ENCODE data around the gene CDC37. TPM values are rescaled to one million over a fixed set of nuclear protein-coding genes. Genes with fewer than 3 reads are reported as not detected.

CDC37 gene
- total and polyA plus RNA-seq, 2 of the 4 experiments (the other 2 are of a cell fraction): 209 to 650 TPM

- Histone ChIP-seq H3K27ac (ENCODE audit: insufficient read depth, low read length) (no peak overlapping the region), H3K4ac (ENCODE audit: low read depth, low read length) (no peak overlapping the region), H3K9ac (ENCODE audit: low read depth, low read length) (no peak overlapping the region), H4K91ac (ENCODE audit: insufficient read depth, low read depth, low read length) (no peak overlapping the region), H2BK20ac (ENCODE audit: low read depth, low read length) (no peak overlapping the region), H3K36me3 (ENCODE audit: control insufficient read depth, insufficient read depth, low read length) (peaks cover 10% of the 10 kb centered on the region), H3K56ac (ENCODE audit: extremely low read depth, insufficient read depth, low read length) (no peak overlapping the region), H3K23ac (ENCODE audit: low read depth, low read length) (no peak overlapping the region), H3K27me3 (ENCODE audit: control insufficient read depth, insufficient read depth, low read length) (no peaks in the 10 kb centered on the region), H2BK120ac (ENCODE audit: low read depth, low read length) (no peak overlapping the region), H4K8ac (ENCODE audit: low read depth in 2 of 2, low read length in 2 of 2) (no peak overlapping the region), H3K79me1 (ENCODE audit: low read depth in 1 of 2, low read length in 2 of 2) (peaks cover 0 to 12% of the 10 kb centered on the region in 2 experiments; a peak in 1 of 4 replicates), H3K14ac (replicated peaks; ENCODE audit: low read depth, low read length) (no peak overlapping the region), H3K4me3 (ENCODE audit: insufficient read depth, low read depth, low read length) (no peak overlapping the region), H2AK5ac (ENCODE audit: low read depth, low read length) (no peak overlapping the region), H3K9me3 (ENCODE audit: control insufficient read depth, insufficient read depth, low read length) (no peaks in the 10 kb centered on the region), H2AK9ac (replicated peaks; ENCODE audit: low read depth, low read length, poor library complexity) (no peak overlapping the region), H3K9me1 (ENCODE audit: insufficient read depth, low read length) (peaks cover 5% of the 10 kb centered on the region; the same call in 1 of the 2 replicates), H4K5ac (ENCODE audit: low read depth, low read length) (no peak overlapping the region), H2AFZ (replicated peaks; ENCODE audit: low read length, poor library complexity) (no peak overlapping the region), H4K20me1 (ENCODE audit: insufficient read depth, low read length) (no peaks in the 10 kb centered on the region; the same call in 1 of the 2 replicates), H2BK5ac (ENCODE audit: low read depth, low read length, poor library complexity, severe bottlenecking) (no peak overlapping the region), H2BK15ac (ENCODE audit: low read depth, low read length) (no peak overlapping the region), H3K18ac (ENCODE audit: low read depth, low read length) (no peak overlapping the region), H3K4me2 (ENCODE audit: low read depth, low read length) (no peak overlapping the region), H3K4me1 (ENCODE audit: control insufficient read depth, insufficient read depth, low read length) (no peaks in the 10 kb centered on the region)
- in situ Hi-C loops (cut with MboI; ENCODE audit: low sequenced_read_pairs) (no loop called here), dilution Hi-C loops (cut with HindIII; ENCODE audit: low sequenced_read_pairs, unreplicated experiment) (no loop called here), intact Hi-C loops (cut with micrococcal nuclease) (no loop called here)
- ChIA-PET POLR2A (ENCODE audit: unreplicated experiment) (no interaction called here), CTCF (interaction anchor here (0.6 kb wide), 1 partner anchor 440 kb away, joined by 8 read pairs; no protein-coding TSS in a partner anchor)
- 92% methylated on average over 6 of the region's 14 CpGs; no CpG with 5 or more reads in 1 of the 2 experiments for WGBS, 2 experiments (ENCODE audit: extremely low coverage in 2 of 2, insufficient read length in 1 of 2)
- TF ChIP-seq FOS (IDR thresholded peaks at IDR 0.05; ENCODE audit: low read depth, low read length): no peak
- TF ChIP-seq RCOR1 (IDR thresholded peaks at IDR 0.05; ENCODE audit: insufficient replicate concordance, low read length): no peak
- TF ChIP-seq USF2 (IDR thresholded peaks at IDR 0.05; ENCODE audit: low read depth, low read length): no peak
- TF ChIP-seq MAFK (IDR thresholded peaks at IDR 0.05; ENCODE audit: low read depth, low read length): no peak
- TF ChIP-seq NFE2L2 (IDR thresholded peaks at IDR 0.05; ENCODE audit: low read depth, low read length): no peak
- TF ChIP-seq ELK1 (IDR thresholded peaks at IDR 0.05; ENCODE audit: borderline replicate concordance, low read depth, low read length): no peak
- TF ChIP-seq MAZ (IDR thresholded peaks at IDR 0.05; ENCODE audit: borderline replicate concordance, low read depth, low read length): no peak
- no peak for TF ChIP-seq SMC3 (IDR thresholded peaks at IDR 0.05; ENCODE audit: low read depth, low read length)
- TF ChIP-seq RFX5 (IDR thresholded peaks at IDR 0.05; ENCODE audit: low read depth, low read length): no peak
- TF ChIP-seq RAD21 (IDR thresholded peaks at IDR 0.05; ENCODE audit: low read length): no peak
- no peak for TF ChIP-seq CHD1 (IDR thresholded peaks at IDR 0.05; ENCODE audit: low read depth, low read length)
- BruUV-seq (replicated peaks): no TSS peak
- DNase-seq: no peak
- ATAC-seq (ENCODE audit: low read depth): no peak
Measured at GRCh38 chr19:10450191-10450852, 47.0 kb upstream of the CDC37 start.

Data from IMR-90 (cell line).